ENCODE results near the gene SMIM29.

SMIM29 gene

DNA sequence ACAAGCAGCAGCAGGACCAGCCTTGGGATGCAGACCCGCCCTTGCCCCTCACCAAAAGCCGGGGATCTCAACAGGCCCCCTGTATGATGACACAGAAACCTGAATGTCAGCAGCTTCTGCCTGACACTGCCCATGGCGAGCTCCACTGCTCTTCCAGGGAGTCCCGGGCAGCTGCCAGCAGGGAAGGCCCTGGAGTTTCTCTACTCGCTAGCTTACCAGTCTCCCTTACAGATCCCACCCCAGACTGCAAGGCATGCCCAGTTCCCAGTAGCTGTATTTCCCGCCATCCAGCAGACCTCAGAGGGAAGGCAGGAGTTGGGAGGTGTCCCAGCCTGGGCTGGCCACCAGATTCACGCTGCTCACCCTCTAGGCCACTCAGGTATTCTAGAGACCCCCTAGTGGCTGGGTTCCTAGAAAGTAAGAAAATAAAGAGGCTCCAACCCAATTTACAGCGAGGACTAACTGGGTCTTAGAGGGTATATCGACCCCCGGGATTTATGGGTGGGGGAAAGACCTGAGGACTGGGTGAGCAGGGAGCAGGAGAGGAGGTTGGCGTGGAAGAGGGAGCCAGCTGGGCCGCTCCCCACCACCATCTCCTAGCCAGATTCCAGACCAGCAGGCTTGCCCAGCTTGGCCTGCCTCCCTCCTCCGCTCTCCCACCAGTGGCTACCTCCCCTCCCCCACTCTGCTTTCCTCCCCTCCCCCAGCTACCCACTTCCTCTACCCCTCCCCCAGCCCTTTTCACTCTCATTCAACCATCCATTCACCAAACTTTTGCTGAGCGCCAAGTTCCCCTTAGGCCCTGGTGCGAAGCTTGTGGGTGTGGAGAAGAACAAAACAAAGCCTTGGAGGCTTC is 21.8 kb downstream of the SMIM29 start:
- no peak overlapping the region for H3K4me3 ChIP-seq (ENCODE audit: low read depth, low read length)
- TF ChIP-seq, protein P1, sequence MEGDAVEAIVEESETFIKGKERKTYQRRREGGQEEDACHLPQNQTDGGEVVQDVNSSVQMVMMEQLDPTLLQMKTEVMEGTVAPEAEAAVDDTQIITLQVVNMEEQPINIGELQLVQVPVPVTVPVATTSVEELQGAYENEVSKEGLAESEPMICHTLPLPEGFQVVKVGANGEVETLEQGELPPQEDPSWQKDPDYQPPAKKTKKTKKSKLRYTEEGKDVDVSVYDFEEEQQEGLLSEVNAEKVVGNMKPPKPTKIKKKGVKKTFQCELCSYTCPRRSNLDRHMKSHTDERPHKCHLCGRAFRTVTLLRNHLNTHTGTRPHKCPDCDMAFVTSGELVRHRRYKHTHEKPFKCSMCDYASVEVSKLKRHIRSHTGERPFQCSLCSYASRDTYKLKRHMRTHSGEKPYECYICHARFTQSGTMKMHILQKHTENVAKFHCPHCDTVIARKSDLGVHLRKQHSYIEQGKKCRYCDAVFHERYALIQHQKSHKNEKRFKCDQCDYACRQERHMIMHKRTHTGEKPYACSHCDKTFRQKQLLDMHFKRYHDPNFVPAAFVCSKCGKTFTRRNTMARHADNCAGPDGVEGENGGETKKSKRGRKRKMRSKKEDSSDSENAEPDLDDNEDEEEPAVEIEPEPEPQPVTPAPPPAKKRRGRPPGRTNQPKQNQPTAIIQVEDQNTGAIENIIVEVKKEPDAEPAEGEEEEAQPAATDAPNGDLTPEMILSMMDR (IDR thresholded peaks at IDR 0.05; ENCODE audit: borderline replicate concordance, insufficient read depth, low read depth, low read length) = no peak

DNA sequence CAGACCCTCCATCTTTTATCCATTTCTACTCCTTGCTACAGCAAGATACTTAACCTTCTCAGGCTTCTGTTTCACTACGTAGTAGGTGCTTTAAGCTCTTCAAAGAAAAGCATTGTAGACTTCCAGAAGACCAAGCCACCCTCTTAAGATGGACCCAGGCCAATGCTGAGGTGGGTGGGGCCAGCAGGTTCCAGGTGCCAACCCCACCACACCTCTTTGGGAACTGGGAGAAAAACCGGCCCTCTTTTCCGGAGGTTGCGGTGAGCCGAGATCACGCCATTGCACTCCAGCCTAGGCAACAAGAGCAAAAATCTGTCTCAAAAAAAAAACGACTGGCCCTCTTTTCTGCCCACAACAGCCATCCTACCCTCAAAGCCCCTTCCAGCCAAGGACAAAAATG is 22.7 kb downstream of the SMIM29 start:
- TF ChIP-seq, protein P1 (IDR thresholded peaks at IDR 0.05; ENCODE audit: borderline replicate concordance, insufficient read depth, low read depth, low read length) = no peak
- no peak overlapping the region for H3K4me3 ChIP-seq (ENCODE audit: low read depth, low read length)

DNA sequence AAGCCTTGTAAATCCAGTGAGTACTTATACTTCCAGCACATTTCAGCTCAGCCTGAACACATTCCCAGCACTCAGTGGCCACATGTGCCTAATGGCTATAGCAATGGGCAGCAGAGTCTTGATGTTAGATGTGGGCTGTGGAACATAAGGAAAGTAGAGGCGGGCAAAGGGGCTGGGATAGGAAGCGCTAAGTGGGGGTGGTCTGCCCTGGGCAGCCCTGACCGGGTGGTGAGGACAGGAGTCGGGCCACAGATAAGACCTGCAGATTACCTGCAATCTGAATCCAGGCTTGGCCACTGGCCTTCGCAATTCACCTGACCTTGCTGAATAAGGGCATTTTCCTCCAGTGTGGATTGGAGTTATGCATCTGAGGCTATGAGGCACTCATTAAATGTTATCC is 23.3 kb downstream of the SMIM29 start:
- no peak overlapping the region for H3K4me3 ChIP-seq (ENCODE audit: low read depth, low read length)
- TF ChIP-seq, protein P1 (IDR thresholded peaks at IDR 0.05; ENCODE audit: borderline replicate concordance, insufficient read depth, low read depth, low read length) = no peak

DNA sequence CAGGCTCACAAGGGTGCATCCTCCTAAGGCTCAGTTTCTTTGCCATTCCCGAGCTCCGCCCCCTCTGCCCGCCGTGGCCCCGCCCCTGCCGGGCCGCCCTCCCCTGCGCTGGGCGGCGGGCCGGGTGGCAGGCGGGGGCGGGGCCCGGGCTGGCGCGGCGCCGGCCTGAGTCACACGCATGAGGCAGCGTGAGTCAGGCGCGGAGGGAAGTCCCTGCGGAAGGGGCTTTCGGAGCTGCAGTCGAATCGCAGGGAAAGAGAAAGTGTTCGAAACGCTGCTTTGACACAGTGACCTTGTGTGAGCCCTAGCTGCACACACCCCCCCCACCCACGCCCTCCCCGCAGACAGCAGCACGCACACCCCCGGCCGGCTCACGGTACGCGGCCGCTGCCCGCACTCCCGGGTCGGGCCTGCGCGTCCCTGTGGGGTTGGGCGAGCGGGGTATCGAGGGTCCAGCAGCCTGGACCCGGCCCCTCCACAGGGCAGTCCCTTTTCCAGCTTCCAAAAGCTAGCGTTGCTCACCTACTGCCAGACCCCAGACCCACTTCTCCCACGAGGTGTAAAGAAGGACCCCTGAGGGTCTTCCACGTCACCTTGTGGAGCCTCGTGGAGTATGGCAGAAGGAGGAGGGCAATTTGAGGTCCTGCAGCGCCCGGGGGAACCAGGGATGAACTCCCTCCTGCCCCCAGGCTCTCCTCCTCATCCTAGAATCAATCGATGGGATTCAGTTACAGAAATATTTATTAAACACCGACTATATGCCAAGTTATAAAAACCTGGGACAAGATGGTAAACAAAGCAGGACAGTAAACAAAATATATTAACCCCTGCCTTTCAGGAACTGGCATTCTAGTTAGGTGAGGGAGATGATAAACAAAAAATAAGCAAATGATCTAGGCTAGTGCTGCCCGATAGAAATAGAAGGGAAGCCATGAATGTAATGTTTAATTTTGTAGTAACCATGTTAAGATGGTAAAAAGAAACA is 24.6 kb downstream of the SMIM29 start:
- TF ChIP-seq, protein P1 (IDR thresholded peaks at IDR 0.05; ENCODE audit: borderline replicate concordance, insufficient read depth, low read depth, low read length) = no peak

DNA sequence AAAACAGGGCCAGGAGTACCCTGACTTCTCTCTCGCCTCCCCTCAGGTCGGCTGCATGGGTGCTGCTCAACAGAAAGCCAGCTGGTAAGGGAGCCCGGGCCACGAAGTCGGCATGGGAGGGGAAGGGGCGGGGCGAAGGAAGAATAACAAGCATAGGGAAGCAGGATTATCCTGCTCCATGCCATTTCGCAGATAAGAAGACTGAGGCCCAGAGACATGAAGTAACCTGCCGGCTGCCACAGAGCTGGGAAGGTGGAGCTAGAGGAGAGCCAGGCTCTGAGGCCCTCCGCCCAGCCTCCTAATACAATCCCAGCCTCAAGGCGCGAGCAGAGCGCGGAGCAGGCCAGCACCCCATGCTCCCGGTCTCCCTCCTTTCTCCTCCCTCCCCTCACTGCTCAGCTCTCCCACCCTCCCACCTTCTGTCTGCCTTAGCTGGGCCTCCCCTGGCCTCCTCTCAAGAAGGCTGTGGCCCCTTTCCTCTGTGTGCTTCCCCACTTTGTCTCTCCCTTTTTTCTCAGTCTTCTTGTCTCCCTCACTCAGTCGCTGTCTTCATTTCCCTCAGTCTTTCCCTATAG is 25.3 kb downstream of the SMIM29 start:
- H3K4me3 ChIP-seq (ENCODE audit: low read depth, low read length) = peak overlapping the region; percentile 19
- TF ChIP-seq, protein P1 (IDR thresholded peaks at IDR 0.05; ENCODE audit: borderline replicate concordance, insufficient read depth, low read depth, low read length) = no peak

More for the DNA sequence above, 24.6 kb downstream of the SMIM29 start:
- peak overlapping the region; percentile 50 for H3K4me3 ChIP-seq (ENCODE audit: low read depth, low read length)

DNA sequence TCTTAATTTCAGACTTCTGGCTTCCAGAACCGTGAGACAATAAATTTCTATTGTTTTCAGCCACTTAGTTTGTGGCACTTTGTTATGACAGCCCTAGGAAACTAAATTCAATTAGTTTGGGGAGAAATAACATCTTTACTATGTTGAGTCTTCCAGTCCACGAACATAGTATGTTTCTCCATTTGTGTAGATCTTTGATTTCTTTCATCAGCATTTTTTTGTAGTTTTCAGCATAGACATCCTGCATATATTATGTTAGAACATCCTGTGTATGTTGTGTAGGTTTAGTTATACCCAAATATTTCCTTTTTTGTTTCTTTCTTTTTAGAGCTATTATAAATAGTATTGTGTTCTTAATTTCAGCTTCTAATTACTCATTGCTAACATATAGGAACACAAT is 30.1 kb downstream of the SMIM29 start:
- no peak overlapping the region for H3K4me3 ChIP-seq (ENCODE audit: low read depth, low read length)
- TF ChIP-seq, protein P1 (IDR thresholded peaks at IDR 0.05; ENCODE audit: borderline replicate concordance, insufficient read depth, low read depth, low read length) = no peak

All from GM12875 (cell line).